ENCODE measurements around the gene CFAP46. TPM values are rescaled to one million over a fixed set of nuclear protein-coding genes. Genes with fewer than 3 reads are reported as not detected.

The CFAP46 gene
- total and polyA plus RNA-seq, 2 of the 4 experiments (the other 2 are of a cell fraction), result 1.3 to 1.8 TPM

- no peak overlapping the region for H3K4me2 ChIP-seq (ENCODE audit: low read depth, low read length)
- H3K4me3 ChIP-seq (ENCODE audit: insufficient read depth, low read depth, low read length), result no peak overlapping the region
- no peaks in the 10 kb centered on the region for H4K20me1 ChIP-seq (ENCODE audit: insufficient read depth, low read length)
- TF ChIP-seq, protein P1, sequence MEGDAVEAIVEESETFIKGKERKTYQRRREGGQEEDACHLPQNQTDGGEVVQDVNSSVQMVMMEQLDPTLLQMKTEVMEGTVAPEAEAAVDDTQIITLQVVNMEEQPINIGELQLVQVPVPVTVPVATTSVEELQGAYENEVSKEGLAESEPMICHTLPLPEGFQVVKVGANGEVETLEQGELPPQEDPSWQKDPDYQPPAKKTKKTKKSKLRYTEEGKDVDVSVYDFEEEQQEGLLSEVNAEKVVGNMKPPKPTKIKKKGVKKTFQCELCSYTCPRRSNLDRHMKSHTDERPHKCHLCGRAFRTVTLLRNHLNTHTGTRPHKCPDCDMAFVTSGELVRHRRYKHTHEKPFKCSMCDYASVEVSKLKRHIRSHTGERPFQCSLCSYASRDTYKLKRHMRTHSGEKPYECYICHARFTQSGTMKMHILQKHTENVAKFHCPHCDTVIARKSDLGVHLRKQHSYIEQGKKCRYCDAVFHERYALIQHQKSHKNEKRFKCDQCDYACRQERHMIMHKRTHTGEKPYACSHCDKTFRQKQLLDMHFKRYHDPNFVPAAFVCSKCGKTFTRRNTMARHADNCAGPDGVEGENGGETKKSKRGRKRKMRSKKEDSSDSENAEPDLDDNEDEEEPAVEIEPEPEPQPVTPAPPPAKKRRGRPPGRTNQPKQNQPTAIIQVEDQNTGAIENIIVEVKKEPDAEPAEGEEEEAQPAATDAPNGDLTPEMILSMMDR (conservative IDR thresholded peaks at IDR 0.05; ENCODE audit: low read depth, low read length), result no peak
- TF ChIP-seq POLR2A (IDR thresholded peaks at IDR 0.05; ENCODE audit: low read depth, low read length) (no peak), USF2 (IDR thresholded peaks at IDR 0.05; ENCODE audit: low read depth, low read length) (no peak), RCOR1 (IDR thresholded peaks at IDR 0.05; ENCODE audit: insufficient replicate concordance, low read length) (no peak), MXI1 (IDR thresholded peaks at IDR 0.05; ENCODE audit: borderline replicate concordance, low read depth, low read length) (no peak), FOS (IDR thresholded peaks at IDR 0.05; ENCODE audit: low read depth, low read length) (no peak), MAZ (IDR thresholded peaks at IDR 0.05; ENCODE audit: borderline replicate concordance, low read depth, low read length) (no peak), SMC3 (IDR thresholded peaks at IDR 0.05; ENCODE audit: low read depth, low read length) (no peak), NFE2L2 (IDR thresholded peaks at IDR 0.05; ENCODE audit: low read depth, low read length) (no peak), BHLHE40 (IDR thresholded peaks at IDR 0.05; ENCODE audit: low read depth, low read length) (no peak), CHD1 (IDR thresholded peaks at IDR 0.05; ENCODE audit: low read depth, low read length) (no peak), CEBPB (IDR thresholded peaks at IDR 0.05; ENCODE audit: low read depth, low read length) (no peak), RFX5 (IDR thresholded peaks at IDR 0.05; ENCODE audit: low read depth, low read length) (no peak), MAFK (IDR thresholded peaks at IDR 0.05; ENCODE audit: low read depth, low read length) (no peak), RAD21 (IDR thresholded peaks at IDR 0.05; ENCODE audit: low read length) (no peak)
- TF ChIP-seq, protein P2, sequence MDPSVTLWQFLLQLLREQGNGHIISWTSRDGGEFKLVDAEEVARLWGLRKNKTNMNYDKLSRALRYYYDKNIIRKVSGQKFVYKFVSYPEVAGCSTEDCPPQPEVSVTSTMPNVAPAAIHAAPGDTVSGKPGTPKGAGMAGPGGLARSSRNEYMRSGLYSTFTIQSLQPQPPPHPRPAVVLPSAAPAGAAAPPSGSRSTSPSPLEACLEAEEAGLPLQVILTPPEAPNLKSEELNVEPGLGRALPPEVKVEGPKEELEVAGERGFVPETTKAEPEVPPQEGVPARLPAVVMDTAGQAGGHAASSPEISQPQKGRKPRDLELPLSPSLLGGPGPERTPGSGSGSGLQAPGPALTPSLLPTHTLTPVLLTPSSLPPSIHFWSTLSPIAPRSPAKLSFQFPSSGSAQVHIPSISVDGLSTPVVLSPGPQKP (IDR thresholded peaks at IDR 0.05; ENCODE audit: borderline replicate concordance, low read depth, low read length), result no peak
- no peak overlapping the region for H3K27ac ChIP-seq (ENCODE audit: insufficient read depth, low read length)
- H2BK120ac ChIP-seq (ENCODE audit: low read depth, low read length), result no peak overlapping the region
- no TSS peak for BruUV-seq (replicated peaks)
- dilution Hi-C loops (cut with HindIII; ENCODE audit: low sequenced_read_pairs, unreplicated experiment) (no loop called here), in situ Hi-C loops (cut with MboI; ENCODE audit: low sequenced_read_pairs) (no loop called here), intact Hi-C loops (cut with micrococcal nuclease) (no loop called here)
- no peak overlapping the region for H3K18ac ChIP-seq (ENCODE audit: low read depth, low read length)
- no peak overlapping the region for H3K56ac ChIP-seq (ENCODE audit: extremely low read depth, insufficient read depth, low read length)
- H2BK15ac ChIP-seq (ENCODE audit: low read depth, low read length), result no peak overlapping the region
- no peaks in the 10 kb centered on the region for H3K79me1 ChIP-seq (ENCODE audit: low read depth in 1 of 2, low read length in 2 of 2)
- ATAC-seq (ENCODE audit: low read depth) (no peak), DNase-seq (no peak)
- WGBS, 2 experiments (ENCODE audit: extremely low coverage in 2 of 2, insufficient read length in 1 of 2), result 78% methylated on average over 5 of the region's 10 CpGs; no CpG with 5 or more reads in 1 of the 2 experiments
- no peak overlapping the region for H2BK20ac ChIP-seq (ENCODE audit: low read depth, low read length)
- no peak overlapping the region for H2AK9ac ChIP-seq (replicated peaks; ENCODE audit: low read depth, low read length, poor library complexity)
- no peak overlapping the region for H4K5ac ChIP-seq (ENCODE audit: low read depth, low read length)
- no peak overlapping the region for H2AK5ac ChIP-seq (ENCODE audit: low read depth, low read length)
- no peaks in the 10 kb centered on the region for H3K4me1 ChIP-seq (ENCODE audit: control insufficient read depth, insufficient read depth, low read length)
- H3K9me1 ChIP-seq (ENCODE audit: insufficient read depth, low read length), result no peaks in the 10 kb centered on the region
- H3K36me3 ChIP-seq (ENCODE audit: control insufficient read depth, insufficient read depth, low read length), result no peaks in the 10 kb centered on the region
- H4K8ac ChIP-seq (ENCODE audit: low read depth in 2 of 2, low read length in 2 of 2), result no peak overlapping the region
- POLR2A ChIA-PET (ENCODE audit: unreplicated experiment), result no interaction called here
- H4K91ac ChIP-seq (ENCODE audit: insufficient read depth, low read depth, low read length), result no peak overlapping the region
- no peak overlapping the region for H2BK5ac ChIP-seq (ENCODE audit: low read depth, low read length, poor library complexity, severe bottlenecking)
- no peaks in the 10 kb centered on the region for H3K9me3 ChIP-seq (ENCODE audit: control insufficient read depth, insufficient read depth, low read length)
- no peak overlapping the region for H3K4ac ChIP-seq (ENCODE audit: low read depth, low read length)
- H2AFZ ChIP-seq (replicated peaks; ENCODE audit: low read length, poor library complexity), result no peak overlapping the region
- no peak overlapping the region for H3K14ac ChIP-seq (replicated peaks; ENCODE audit: low read depth, low read length)
- H3K23ac ChIP-seq (ENCODE audit: low read depth, low read length), result no peak overlapping the region
- CTCF ChIA-PET, result no interaction called here
- H3K27me3 ChIP-seq (ENCODE audit: control insufficient read depth, insufficient read depth, low read length), result peaks cover 22% of the 10 kb centered on the region
- no peak overlapping the region for H3K9ac ChIP-seq (ENCODE audit: low read depth, low read length)
Observed at GRCh38 chr10:132948351-132948750, 6.0 kb upstream of the CFAP46 start.
